BLaER1 (cell line): ENCODE results near the gene SASH1.
"Not testable (repeated sequence)": the region's sequence is repeated elsewhere in the genome, so short reads cannot be mapped to it uniquely, and the experiment has no call there.

Experiments used
- H3K27ac ChIP-seq: shearing (Covaris generic); formaldehyde crosslinking; 2 replicates; pipeline ENCODE4 v1.8.1; 2022
- H3K27me3 ChIP-seq: shearing (Covaris generic); formaldehyde crosslinking; 2 replicates; pipeline ENCODE4 v1.8.1; 2022
- H3K36me3 ChIP-seq: shearing (Covaris generic); formaldehyde crosslinking; 2 replicates; pipeline ENCODE4 v1.8.1; 2022
- H3K4me1 ChIP-seq: shearing (Covaris generic); formaldehyde crosslinking; 2 replicates; pipeline ENCODE4 v1.8.1; 2022
- H3K4me2 ChIP-seq: shearing (Covaris generic); formaldehyde crosslinking; 2 replicates; pipeline ENCODE4 v1.8.1; 2022
- H3K4me3 ChIP-seq: shearing (Covaris generic); formaldehyde crosslinking; 2 replicates; pipeline ENCODE4 v1.8.1; 2022
- H3K9ac ChIP-seq: shearing (Covaris generic); formaldehyde crosslinking; 2 replicates; pipeline ENCODE4 v1.8.1; 2022
- H3K9me3 ChIP-seq: shearing (Covaris generic); formaldehyde crosslinking; 2 replicates; pipeline ENCODE4 v1.8.1; 2022
- H4K20me1 ChIP-seq: shearing (Covaris generic); formaldehyde crosslinking; 2 replicates; pipeline ENCODE4 v1.8.1; 2022
- Cebpa-rat ChIP-seq: shearing (Covaris generic); IDR thresholded peaks from 2 replicates; pipeline ENCODE4 v1.8.1; 2022

Gene SASH1

GRCh38 chr6:148364056-148364824 is 21.6 kb downstream of the SASH1 start:
- Histone ChIP-seq H3K4me1 (peaks cover 21% of the 10 kb centered on the region), H3K27me3 (peaks cover 35% of the 10 kb centered on the region), H3K9ac (no peak overlapping the region)

GRCh38 chr6:148365041-148365440 is 22.4 kb downstream of the SASH1 start:
- H3K4me3 ChIP-seq, result no peak overlapping the region
- no peak overlapping the region for H3K4me2 ChIP-seq
- no peak overlapping the region for H3K27ac ChIP-seq
- TF ChIP-seq Cebpa-rat, result no peak
- no peaks in the 10 kb centered on the region for H3K9me3 ChIP-seq
- H4K20me1 ChIP-seq, result peaks cover 34% of the 10 kb centered on the region
- H3K4me1 ChIP-seq, result peaks cover 21% of the 10 kb centered on the region
- H3K9ac ChIP-seq, result no peak overlapping the region
- H3K27me3 ChIP-seq, result peaks cover 43% of the 10 kb centered on the region
- no peaks in the 10 kb centered on the region for H3K36me3 ChIP-seq

More at GRCh38 chr6:148364056-148364824, 21.6 kb downstream of the SASH1 start:
- H3K9me3 ChIP-seq, result no peaks in the 10 kb centered on the region
- no peak for TF ChIP-seq Cebpa-rat
- no peaks in the 10 kb centered on the region for H3K36me3 ChIP-seq
- H4K20me1 ChIP-seq, result peaks cover 30% of the 10 kb centered on the region
- H3K4me3 ChIP-seq, result no peak overlapping the region
- no peak overlapping the region for H3K4me2 ChIP-seq
- H3K27ac ChIP-seq, result no peak overlapping the region

- Histone ChIP-seq H3K9ac (no peak overlapping the region), H3K9me3 (no peaks in the 10 kb centered on the region), H3K4me3 (peak overlapping the region; percentile 48), H3K4me1 (peaks cover 21% of the 10 kb centered on the region), H3K27me3 (peaks cover 52% of the 10 kb centered on the region), H3K4me2 (peak overlapping the region; percentile 90), H3K27ac (no peak overlapping the region), H3K36me3 (no peaks in the 10 kb centered on the region), H4K20me1 (peaks cover 39% of the 10 kb centered on the region)
- peak; percentile 67 for TF ChIP-seq Cebpa-rat
Measured at GRCh38 chr6:148367411-148368024, 24.9 kb downstream of the SASH1 start.

GRCh38 chr6:148370176-148370575 is 27.5 kb downstream of the SASH1 start:
- Histone ChIP-seq H3K36me3 (no peaks in the 10 kb centered on the region), H3K9me3 (no peaks in the 10 kb centered on the region), H3K27me3 (peaks cover 47% of the 10 kb centered on the region), H3K9ac (no peak overlapping the region), H4K20me1 (peaks cover 39% of the 10 kb centered on the region), H3K27ac (no peak overlapping the region), H3K4me2 (no peak overlapping the region), H3K4me1 (peaks cover 21% of the 10 kb centered on the region), H3K4me3 (no peak overlapping the region)
- no peak for TF ChIP-seq Cebpa-rat

- Histone ChIP-seq H4K20me1 (peaks cover 9% of the 10 kb centered on the region; the same call in 1 of the 2 replicates), H3K27ac (no peak overlapping the region), H3K9ac (no peak overlapping the region), H3K4me1 (no peaks in the 10 kb centered on the region), H3K27me3 (peaks cover 17% of the 10 kb centered on the region), H3K4me3 (no peak overlapping the region), H3K4me2 (no peak overlapping the region), H3K9me3 (0 out of 2 replicates have a peak, but pooled peaks cover 6% of the 10 kb centered on the region), H3K36me3 (no peaks in the 10 kb centered on the region)
- TF ChIP-seq Cebpa-rat, result no peak
Measured at GRCh38 chr6:148374040-148374774, 31.6 kb downstream of the SASH1 start.

GRCh38 chr6:148375401-148375800 is 32.8 kb downstream of the SASH1 start:
- no peak overlapping the region for H3K27ac ChIP-seq

GRCh38 chr6:148379481-148379880 is 36.8 kb downstream of the SASH1 start:
- H3K27me3 ChIP-seq, result no peaks in the 10 kb centered on the region
- H3K4me3 ChIP-seq, result no peak overlapping the region
- H3K9ac ChIP-seq, result no peak overlapping the region
- H3K4me1 ChIP-seq, result peaks cover 8% of the 10 kb centered on the region
- no peaks in the 10 kb centered on the region for H3K36me3 ChIP-seq
- peak; percentile 15; the same call in 1 of the 2 replicates for TF ChIP-seq Cebpa-rat
- H3K27ac ChIP-seq, result no peak overlapping the region
- no peaks in the 10 kb centered on the region for H4K20me1 ChIP-seq
- no peak overlapping the region for H3K4me2 ChIP-seq
- H3K9me3 ChIP-seq, result 0 out of 2 replicates have a peak, but pooled peaks cover 6% of the 10 kb centered on the region

More at GRCh38 chr6:148375401-148375800, 32.8 kb downstream of the SASH1 start:
- H3K9me3 ChIP-seq, result 0 out of 2 replicates have a peak, but pooled peaks cover 6% of the 10 kb centered on the region
- no peaks in the 10 kb centered on the region for H3K4me1 ChIP-seq
- no peak overlapping the region for H3K4me2 ChIP-seq
- H3K9ac ChIP-seq, result no peak overlapping the region
- H3K27me3 ChIP-seq, result peaks cover 5% of the 10 kb centered on the region; the same call in 1 of the 2 replicates
- no peak for TF ChIP-seq Cebpa-rat
- no peak overlapping the region for H3K4me3 ChIP-seq
- H3K36me3 ChIP-seq, result no peaks in the 10 kb centered on the region
- H4K20me1 ChIP-seq, result peaks cover 5% of the 10 kb centered on the region; the same call in 1 of the 2 replicates

- Histone ChIP-seq H3K4me2 (no peak overlapping the region), H3K4me1 (peaks cover 8% of the 10 kb centered on the region), H3K9ac (no peak overlapping the region), H4K20me1 (no peaks in the 10 kb centered on the region), H3K9me3 (0 out of 2 replicates have a peak, but pooled peaks cover 6% of the 10 kb centered on the region), H3K27me3 (no peaks in the 10 kb centered on the region), H3K4me3 (no peak overlapping the region), H3K27ac (no peak overlapping the region), H3K36me3 (no peaks in the 10 kb centered on the region)
- TF ChIP-seq Cebpa-rat, result no peak
Measured at GRCh38 chr6:148379966-148380713, 37.5 kb downstream of the SASH1 start.

GRCh38 chr6:148382051-148382450 is 39.4 kb downstream of the SASH1 start:
- H3K4me2 ChIP-seq, result not testable (repeated sequence)

More at GRCh38 chr6:148382051-148382450, 39.4 kb downstream of the SASH1 start:
- not testable (repeated sequence) for H3K9ac ChIP-seq, H3K36me3 ChIP-seq, H4K20me1 ChIP-seq, H3K4me3 ChIP-seq, H3K27me3 ChIP-seq, H3K4me1 ChIP-seq, H3K9me3 ChIP-seq, H3K27ac ChIP-seq
